K562 treated with DMSO at 1 percent for 12 hours (cell line): ENCODE measurements around the gene NIP7. TPM values are rescaled to one million over a fixed set of nuclear protein-coding genes. Genes with fewer than 3 reads are reported as not detected.

ENCODE experiments used
- total RNA-seq: library from RNA; unstranded; fragments of 300-600 nt; gene quantifications from 2 replicates; pipeline ENCODE4 v1.2.3, GENCODE V29; 2022; ENCODE audit not compliant: insufficient read depth

The NIP7 gene
- total RNA-seq: 10.4 and 17.9 TPM in 2 replicates

DNA sequence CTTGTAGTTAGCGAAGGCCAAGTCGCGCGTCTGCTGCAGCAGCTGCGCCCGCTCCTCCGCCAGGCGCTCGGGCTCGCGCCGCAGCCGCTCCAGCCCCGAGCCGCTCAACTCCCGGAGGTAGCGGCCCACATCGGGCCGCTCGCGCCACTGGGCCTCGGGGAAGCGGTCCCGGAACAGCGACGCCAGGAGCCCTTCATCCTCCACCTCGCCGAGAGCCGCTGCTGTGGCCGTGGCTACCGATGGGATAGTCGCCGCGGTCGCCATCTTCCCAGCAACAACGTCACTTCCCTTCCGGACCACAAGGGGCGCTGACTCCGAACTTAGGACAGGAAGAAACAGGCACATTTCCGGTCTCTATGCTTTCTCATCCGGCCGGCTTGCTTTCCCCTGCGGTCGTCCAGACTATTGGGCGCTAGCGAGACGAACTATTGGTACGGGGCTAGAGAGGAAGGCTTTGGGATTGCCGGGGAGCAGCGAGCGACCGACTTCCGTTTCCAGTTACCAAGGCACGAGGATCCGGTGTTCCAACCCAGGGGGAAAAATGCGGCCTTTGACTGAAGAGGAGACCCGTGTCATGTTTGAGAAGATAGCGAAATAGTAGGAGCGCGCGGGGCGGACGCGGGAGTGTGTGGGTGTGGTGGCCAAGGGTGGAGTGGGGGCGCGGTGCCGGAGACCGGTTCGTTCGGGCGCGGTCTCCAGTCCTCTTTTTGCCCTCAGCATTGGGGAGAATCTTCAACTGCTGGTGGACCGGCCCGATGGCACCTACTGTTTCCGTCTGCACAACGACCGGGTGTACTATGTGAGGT is at the start of gene NIP7, which contains the start of gene COG8:
Gene NIP7 (plus strand): TSS at position 484 of the 806 bp plus-strand sequence. CDS start 58 bp downstream, at position 542.
Gene COG8 (minus strand): TSS at position 276 of the 806 bp plus-strand sequence. CDS start 12 bp downstream, at position 264.

DNA sequence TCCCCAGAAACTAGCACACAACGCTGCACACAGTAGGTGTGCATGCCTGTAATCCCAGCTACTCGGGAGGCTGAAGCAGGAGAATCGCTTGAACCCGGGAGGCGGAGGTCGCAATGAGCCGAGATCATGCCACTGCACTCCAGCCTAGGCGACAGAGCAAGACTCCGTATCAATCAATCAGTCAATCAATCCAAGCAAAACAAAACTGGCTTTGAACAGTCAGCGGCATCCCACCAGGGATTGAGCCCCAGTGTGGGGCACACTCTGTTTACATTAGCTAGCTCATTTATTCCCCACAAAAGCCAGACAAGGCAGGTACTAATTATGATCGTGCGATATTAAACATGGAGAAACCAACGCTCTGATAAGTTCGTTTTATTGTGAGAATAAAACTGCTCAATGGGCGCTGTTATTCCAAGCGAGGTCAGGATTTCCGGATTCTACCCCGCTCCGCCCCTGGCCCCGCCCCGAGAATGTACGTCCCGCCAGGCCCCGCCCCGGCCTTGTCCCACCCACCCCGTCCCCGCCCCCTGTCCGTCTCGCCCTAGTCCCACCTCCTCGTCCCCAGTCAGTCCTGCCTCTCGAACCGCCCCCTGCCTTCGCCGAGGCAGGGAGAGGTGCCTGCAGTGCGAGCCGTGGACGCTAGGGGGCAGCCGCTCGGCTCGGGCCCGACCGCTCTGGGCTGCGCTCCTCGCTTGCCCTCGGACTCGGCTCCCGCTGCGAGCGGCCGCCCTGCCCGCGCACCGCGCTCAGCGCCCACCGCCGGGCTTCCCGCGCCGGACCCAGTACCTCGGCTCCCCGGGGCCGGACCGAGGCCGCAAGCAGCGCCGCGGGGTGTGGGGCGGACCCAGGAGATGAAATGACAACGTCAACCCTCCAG is 28.7 kb upstream of the NIP7 start, which contains the start of gene VPS4A:
Gene VPS4A (plus strand): TSS at position 698 of the 880 bp plus-strand sequence. CDS start 162 bp downstream, at position 860.

DNA sequence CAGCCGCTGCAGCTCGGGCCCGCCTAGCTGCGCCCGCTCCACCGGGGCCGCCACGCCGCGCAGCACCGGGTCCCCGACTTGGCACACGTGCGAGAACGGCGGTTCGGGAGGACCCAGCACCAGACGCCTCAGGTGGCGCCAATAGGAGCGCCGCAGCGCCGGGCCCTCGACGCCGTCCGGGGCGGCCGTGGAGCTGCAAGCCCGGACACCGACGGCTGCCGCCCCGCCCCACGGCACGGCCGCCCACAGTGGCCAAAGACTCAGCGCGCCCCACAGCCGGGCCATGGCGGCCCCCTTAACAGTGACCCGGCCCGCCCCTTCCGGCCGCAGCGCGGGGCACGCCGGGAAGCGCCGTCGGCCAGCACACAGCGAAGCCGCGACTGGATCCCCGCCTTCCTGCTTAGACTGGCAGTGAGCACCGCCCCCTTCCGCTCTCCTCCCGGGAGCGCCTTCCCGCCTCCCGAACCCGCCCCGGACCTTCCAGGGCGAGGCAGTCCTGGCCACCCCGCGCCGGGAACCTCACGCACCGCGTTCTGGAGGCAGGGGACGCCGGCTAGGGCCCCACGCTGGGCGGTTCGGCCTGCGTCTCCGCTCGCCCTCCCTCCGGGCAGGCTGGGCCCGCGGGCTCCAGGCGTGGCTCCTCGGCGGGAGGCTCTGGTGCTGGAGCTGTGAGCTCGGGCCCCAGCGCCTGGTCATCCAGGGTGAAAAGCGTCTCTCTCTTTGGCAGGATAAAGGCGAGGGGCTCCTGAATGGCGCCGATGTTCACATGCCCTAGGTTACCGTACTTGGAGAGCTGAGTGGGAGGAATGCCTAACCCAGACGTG is 9.1 kb upstream of the NIP7 start, which contains the start of gene PDF:
Gene PDF (minus strand): TSS at position 303 of the 824 bp plus-strand sequence. CDS start 18 bp downstream, at position 285.

DNA sequence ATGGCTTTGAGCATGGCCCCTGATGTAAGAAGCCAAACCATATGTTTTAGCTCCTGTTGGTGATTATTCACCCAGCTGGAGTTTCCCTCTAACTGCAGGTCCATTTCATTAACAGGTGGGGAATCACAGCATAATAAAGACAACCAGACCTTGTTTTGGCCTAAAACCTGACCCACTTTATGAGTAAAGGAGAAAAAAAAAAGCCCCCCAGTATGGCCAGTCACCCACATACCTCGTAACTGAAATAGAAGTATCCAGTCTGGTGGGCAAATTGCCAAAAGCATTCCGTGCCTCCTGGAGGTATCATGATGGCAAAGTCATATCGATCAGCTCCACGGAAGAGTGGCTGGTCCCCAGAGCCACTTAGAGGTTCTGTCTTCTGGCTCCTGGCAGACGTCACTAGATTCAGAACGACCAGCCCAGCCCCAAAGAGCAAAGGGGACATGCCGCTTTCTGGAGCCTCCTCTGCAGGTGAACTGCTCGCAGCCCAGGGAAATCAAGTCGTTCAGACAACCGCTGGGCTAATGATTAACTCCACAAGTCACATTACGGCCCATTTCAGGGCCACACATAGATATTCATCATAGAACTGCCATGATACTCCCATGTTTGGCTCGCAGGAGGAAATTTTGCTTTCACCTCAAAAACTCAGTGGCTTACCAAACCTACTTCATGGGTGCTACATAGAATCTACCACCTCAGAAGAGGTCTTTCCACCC is 11.9 kb downstream of the NIP7 start, which contains the start of gene TMED6:
Gene TMED6 (minus strand): TSS at position 478 of the 719 bp plus-strand sequence. CDS start 33 bp downstream, at position 445.

Other genes starting within 250 kb of the NIP7 start
- 0.32 TPM in 1 of 2 replicates, not detected in the other for gene HAS3, start 234.1 kb upstream of the NIP7 start, total RNA-seq
- gene CHTF8, start 207.2 kb upstream of the NIP7 start, total RNA-seq: 88.8 and 159 TPM in 2 replicates
- gene UTP4, start 207.1 kb upstream of the NIP7 start, total RNA-seq: 21.8 and 47.2 TPM in 2 replicates
- 1.9 and 8.6 TPM in 2 replicates for gene SNTB2, start 152.6 kb upstream of the NIP7 start, total RNA-seq
- 50.1 and 65.2 TPM in 2 replicates for gene VPS4A, start 28.4 kb upstream of the NIP7 start, total RNA-seq
- 20.1 and 21.3 TPM in 2 replicates for gene PDF, start 9.2 kb upstream of the NIP7 start, total RNA-seq
- 23.7 and 40.3 TPM in 2 replicates for gene COG8, start 208 bp upstream of the NIP7 start, total RNA-seq
- gene TMED6, start 12.0 kb downstream of the NIP7 start, total RNA-seq: 0.96 TPM in 1 of 2 replicates, not detected in the other
- gene TERF2, start 46.2 kb downstream of the NIP7 start, total RNA-seq: 14.8 and 39.8 TPM in 2 replicates
- gene CYB5B, start 84.8 kb downstream of the NIP7 start, total RNA-seq: 47.9 and 81.6 TPM in 2 replicates
- 0.82 and 9.3 TPM in 2 replicates for gene NFAT5, start 226.2 kb downstream of the NIP7 start, total RNA-seq